HEK293 (cell line): ENCODE results near the gene PEX6.

ENCODE experiments used
- ZBTB7A ChIP-seq: fragments of 450-650 bp; formaldehyde crosslinking; IDR thresholded peaks from 2 replicates; pipeline ENCODE4 v1.5.1; 2016; ENCODE audit warnings: low read depth, missing biosample characterization, missing genetic modification characterization
- ZFP41 ChIP-seq: fragments of 450-650 bp; formaldehyde crosslinking; IDR thresholded peaks from 2 replicates; pipeline ENCODE4 v1.5.1; 2016; ENCODE audit warnings: missing biosample characterization, missing genetic modification characterization, borderline replicate concordance
- ZNF121 ChIP-seq: fragments of 450-650 bp; formaldehyde crosslinking; IDR thresholded peaks from 2 replicates; pipeline ENCODE4 v1.5.1; 2016; ENCODE audit warnings: missing biosample characterization, missing genetic modification characterization
- TF ChIP-seq, protein P1 (sequence below): fragments of 450-650 bp; formaldehyde crosslinking; IDR thresholded peaks from 2 replicates; pipeline ENCODE4 v1.5.1; 2016; ENCODE audit warnings: missing biosample characterization, missing genetic modification characterization

DNA sequence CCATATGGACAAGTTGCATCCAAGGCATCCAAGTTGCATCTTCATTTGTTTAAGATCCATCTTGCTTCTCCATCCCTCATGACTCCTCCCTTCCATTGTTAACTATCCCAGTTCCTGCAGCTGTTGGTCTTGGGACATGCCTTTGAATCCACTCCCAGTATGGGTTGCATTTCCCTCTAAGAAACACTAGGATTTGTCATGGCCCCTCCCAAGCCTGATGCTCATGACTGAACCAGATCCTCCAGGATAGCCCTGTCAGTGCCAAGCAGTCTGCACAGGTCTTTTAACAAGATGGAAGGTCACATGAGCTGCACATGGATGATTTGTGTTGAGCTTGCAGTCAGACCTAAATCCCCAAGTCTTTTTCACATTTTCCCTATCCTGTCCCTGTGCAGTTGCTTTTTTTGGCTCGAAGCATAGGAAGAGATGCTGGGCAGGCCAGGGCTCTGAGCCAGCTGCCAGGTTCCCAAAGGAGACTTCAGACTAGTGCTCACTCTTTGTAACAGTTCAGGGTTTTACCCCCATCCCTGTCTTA, 9.6 kb upstream of the PEX6 start:
- TF ChIP-seq ZBTB7A (tag by site-specific recombination) (no peak), ZFP41 (tag by site-specific recombination) (no peak), ZNF121 (tag by site-specific recombination) (no peak)
- TF ChIP-seq, protein P1, sequence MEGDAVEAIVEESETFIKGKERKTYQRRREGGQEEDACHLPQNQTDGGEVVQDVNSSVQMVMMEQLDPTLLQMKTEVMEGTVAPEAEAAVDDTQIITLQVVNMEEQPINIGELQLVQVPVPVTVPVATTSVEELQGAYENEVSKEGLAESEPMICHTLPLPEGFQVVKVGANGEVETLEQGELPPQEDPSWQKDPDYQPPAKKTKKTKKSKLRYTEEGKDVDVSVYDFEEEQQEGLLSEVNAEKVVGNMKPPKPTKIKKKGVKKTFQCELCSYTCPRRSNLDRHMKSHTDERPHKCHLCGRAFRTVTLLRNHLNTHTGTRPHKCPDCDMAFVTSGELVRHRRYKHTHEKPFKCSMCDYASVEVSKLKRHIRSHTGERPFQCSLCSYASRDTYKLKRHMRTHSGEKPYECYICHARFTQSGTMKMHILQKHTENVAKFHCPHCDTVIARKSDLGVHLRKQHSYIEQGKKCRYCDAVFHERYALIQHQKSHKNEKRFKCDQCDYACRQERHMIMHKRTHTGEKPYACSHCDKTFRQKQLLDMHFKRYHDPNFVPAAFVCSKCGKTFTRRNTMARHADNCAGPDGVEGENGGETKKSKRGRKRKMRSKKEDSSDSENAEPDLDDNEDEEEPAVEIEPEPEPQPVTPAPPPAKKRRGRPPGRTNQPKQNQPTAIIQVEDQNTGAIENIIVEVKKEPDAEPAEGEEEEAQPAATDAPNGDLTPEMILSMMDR (tag by site-specific recombination) = no peak
